Right atrium auricular region (tissue), 2 donors: ENCODE results near the gene IL17RB. TPM values are rescaled to one million over a fixed set of nuclear protein-coding genes. Genes with fewer than 3 reads are reported as not detected.
A peak's percentile ranks its signal among the peaks of the same experiment; 100 is the strongest.

ENCODE experiments used
- DNase-seq: peaks from one replicate; pipeline ENCODE4 v3.0.0-alpha.2; 2019; ENCODE audit warnings: low spot score
- H3K27ac ChIP-seq, 2 donors: fragments of 200-600 bp; sonication (generic); 1 replicate in 1 of 2; 2 replicates in 1 of 2; pipeline ENCODE4 v1.5.1; 2016 to 2019
- H3K27me3 ChIP-seq, 2 donors: fragments of 200-600 bp; sonication (generic); one replicate each; pipeline versions ENCODE4 v1.5.1 to v1.6.0; 2017 to 2019
- H3K36me3 ChIP-seq: fragments of 200-600 bp; sonication (generic); one replicate; pipeline ENCODE4 v1.5.1; 2016
- H3K4me1 ChIP-seq, 2 donors: fragments of 200-600 bp; sonication (generic); one replicate each; pipeline versions ENCODE4 v1.5.1 to v1.6.0; 2017 to 2019
- H3K4me3 ChIP-seq, 2 donors: fragments of 200-600 bp; sonication (generic); 1 replicate in 1 of 2; 2 replicates in 1 of 2; pipeline ENCODE4 v1.5.1; 2017 to 2019; ENCODE audit warnings: mild to moderate bottlenecking in 1 of 2, moderate library complexity in 1 of 2
- H3K9me3 ChIP-seq, 2 donors: fragments of 200-600 bp; sonication (generic); one replicate each; pipeline ENCODE4 v1.5.1; 2019
- total RNA-seq, 2 donors: library from RNA; depleted of rRNA; stranded (reverse); fragments of >200 nt; gene quantifications; one replicate each; pipeline ENCODE4 v1.1.0, GENCODE V29; 2016
- TF ChIP-seq, protein P1 (sequence below), 2 donors: fragments of 200-600 bp; sonication (generic); IDR thresholded peaks; one replicate each; pipeline ENCODE4 v1.5.1; 2019; ENCODE audit warnings: antibody characterized with exemption in 2 of 2

IL17RB gene
- total RNA-seq, 2 donors from 2014 or later: 0.83 to 1.1 TPM

DNA sequence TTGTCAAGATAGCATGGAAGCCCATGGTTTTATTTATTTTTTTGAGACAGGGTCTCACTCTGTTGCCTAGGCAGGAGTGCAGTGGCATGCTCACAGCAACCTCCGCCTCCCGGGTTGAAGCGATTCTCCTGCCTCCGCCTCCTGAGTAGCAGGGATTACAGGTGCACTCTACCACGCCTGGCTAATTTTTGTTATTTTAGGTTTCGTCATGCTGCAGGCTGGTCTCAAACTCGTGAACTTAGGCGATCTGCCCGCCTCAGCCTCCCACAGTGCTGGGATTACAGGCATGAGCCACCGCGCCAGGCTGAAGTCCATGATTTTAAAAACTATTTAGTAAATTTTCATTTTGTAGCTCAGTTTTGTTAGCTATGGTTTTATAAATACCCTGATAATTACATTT, 38.3 kb downstream of the IL17RB start:
- TF ChIP-seq, protein P1, sequence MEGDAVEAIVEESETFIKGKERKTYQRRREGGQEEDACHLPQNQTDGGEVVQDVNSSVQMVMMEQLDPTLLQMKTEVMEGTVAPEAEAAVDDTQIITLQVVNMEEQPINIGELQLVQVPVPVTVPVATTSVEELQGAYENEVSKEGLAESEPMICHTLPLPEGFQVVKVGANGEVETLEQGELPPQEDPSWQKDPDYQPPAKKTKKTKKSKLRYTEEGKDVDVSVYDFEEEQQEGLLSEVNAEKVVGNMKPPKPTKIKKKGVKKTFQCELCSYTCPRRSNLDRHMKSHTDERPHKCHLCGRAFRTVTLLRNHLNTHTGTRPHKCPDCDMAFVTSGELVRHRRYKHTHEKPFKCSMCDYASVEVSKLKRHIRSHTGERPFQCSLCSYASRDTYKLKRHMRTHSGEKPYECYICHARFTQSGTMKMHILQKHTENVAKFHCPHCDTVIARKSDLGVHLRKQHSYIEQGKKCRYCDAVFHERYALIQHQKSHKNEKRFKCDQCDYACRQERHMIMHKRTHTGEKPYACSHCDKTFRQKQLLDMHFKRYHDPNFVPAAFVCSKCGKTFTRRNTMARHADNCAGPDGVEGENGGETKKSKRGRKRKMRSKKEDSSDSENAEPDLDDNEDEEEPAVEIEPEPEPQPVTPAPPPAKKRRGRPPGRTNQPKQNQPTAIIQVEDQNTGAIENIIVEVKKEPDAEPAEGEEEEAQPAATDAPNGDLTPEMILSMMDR (IDR thresholded peaks at IDR 0.05): no peak
- Histone ChIP-seq H3K36me3 (peaks cover 32% of the 10 kb centered on the region), H3K4me1 (peaks cover 0 to 26% of the 10 kb centered on the region in 2 donors), H3K27ac (no peak overlapping the region), H3K4me3 (no peak overlapping the region), H3K9me3 (no peaks in the 10 kb centered on the region), H3K27me3 (no peaks in the 10 kb centered on the region)
- DNase-seq: no peak

DNA sequence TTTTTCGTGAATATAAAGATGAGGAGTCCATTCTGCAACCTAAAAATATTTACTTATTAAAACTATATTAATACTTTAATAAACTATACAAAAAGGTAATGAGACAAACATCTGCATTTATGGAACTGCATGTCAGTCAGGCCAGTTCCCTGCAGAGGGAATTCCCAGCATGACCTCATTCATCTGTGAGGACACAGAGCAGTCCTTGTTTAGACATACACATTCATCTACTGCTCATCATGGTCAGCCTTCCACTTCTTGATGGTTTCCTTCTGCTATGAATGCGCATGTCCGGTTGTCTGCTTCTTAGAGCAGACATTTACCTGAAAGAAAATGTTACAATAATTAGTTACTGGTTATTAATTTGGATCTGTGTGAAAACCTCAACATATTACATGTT, 38.9 kb downstream of the IL17RB start:
- TF ChIP-seq, protein P1 (IDR thresholded peaks at IDR 0.05): no peak
- Histone ChIP-seq H3K4me1 (peaks cover 0 to 26% of the 10 kb centered on the region in 2 donors), H3K9me3 (no peaks in the 10 kb centered on the region), H3K27me3 (no peaks in the 10 kb centered on the region), H3K4me3 (no peak overlapping the region), H3K36me3 (peaks cover 32% of the 10 kb centered on the region), H3K27ac (no peak overlapping the region)
- DNase-seq: no peak

DNA sequence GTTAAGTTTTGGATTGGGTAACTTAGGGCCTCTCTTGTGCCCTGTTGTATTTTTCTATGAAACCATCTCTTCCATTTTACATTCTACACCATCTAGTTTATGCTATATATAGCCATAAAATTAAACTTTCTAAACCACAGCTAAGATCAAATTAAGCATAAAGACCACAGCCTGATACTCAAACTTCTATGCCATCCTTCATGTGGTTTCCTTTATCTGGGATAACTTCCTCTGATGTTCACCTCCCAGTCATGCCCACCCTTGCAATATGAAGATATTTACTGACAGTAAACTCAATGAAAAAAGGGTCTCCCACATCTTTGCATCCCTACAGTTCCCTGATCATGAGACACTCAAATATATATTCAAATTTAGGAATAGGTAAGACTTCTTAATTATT, 41.1 kb downstream of the IL17RB start:
- no peaks in the 10 kb centered on the region for H3K9me3 ChIP-seq
- H3K36me3 ChIP-seq: peaks cover 32% of the 10 kb centered on the region
- no peak for DNase-seq
- no peaks in the 10 kb centered on the region for H3K27me3 ChIP-seq
- TF ChIP-seq, protein P1 (IDR thresholded peaks at IDR 0.05): no peak
- H3K27ac ChIP-seq: no peak overlapping the region
- H3K4me1 ChIP-seq: peaks cover 0 to 23% of the 10 kb centered on the region in 2 donors
- no peak overlapping the region for H3K4me3 ChIP-seq

DNA sequence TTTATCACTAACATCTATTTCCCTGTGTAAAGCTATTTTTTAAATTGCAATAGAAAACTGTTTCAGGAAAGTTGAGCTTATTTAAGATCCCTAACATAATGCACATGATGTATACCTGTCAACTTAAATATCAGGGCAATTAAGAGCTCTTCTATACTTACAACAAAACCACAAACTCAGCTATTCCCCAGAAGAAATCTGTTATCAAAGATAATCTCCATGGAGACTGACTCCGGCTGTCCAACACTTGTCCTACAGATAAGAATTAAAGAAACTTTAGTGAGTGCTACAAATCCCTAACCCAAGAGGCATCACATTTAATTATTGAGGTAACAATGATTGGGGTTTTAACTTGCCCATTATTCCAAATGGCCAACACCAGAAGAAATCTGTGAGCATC, 41.9 kb downstream of the IL17RB start:
- H3K27ac ChIP-seq: no peak overlapping the region
- peaks cover 32% of the 10 kb centered on the region for H3K36me3 ChIP-seq
- no peak for DNase-seq
- H3K4me3 ChIP-seq: no peak overlapping the region
- no peaks in the 10 kb centered on the region for H3K9me3 ChIP-seq
- TF ChIP-seq, protein P1 (IDR thresholded peaks at IDR 0.05): no peak
- no peaks in the 10 kb centered on the region for H3K27me3 ChIP-seq
- peaks cover 0 to 23% of the 10 kb centered on the region in 2 donors for H3K4me1 ChIP-seq

DNA sequence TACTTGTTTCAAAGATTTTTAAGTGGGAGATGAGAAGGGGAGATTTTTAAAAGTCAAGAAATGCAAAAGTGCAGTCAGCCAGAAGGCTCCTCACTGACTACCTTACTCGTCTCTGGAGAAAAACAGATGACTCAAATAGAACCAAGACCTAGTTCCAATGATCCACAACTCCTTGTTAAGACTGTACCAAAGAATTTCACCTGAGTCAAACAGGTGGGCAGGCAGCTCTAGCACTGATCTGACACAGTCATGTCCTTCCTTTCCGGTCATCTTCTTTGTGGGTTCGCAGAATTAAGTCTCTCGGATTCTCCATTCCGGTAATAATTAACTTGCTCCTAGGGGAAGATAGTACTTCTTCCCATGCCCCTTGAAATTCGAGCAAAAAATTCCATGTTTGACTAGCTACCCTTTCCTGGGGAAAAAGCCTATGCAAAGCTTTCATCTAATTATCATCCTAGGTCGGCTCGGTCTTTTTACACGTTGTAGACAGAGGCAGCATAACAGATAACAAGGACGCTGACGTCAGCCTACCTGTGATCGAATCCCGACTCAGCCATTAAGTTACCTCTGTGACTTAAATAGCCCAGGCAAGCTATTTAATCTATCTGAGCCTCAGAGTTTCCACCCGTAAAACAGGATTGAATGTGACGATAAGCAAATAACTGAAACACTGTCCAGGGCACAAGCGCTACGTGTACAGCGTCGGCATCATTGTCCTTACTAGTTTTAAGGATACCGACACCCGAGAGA, 44.5 kb downstream of the IL17RB start:
- Histone ChIP-seq H3K36me3 (peaks cover 8% of the 10 kb centered on the region), H3K27me3 (no peaks in the 10 kb centered on the region), H3K9me3 (no peaks in the 10 kb centered on the region), H3K27ac (peak overlapping the region; percentile 95 to 98), H3K4me3 (peak overlapping the region; percentile 95 to 99), H3K4me1 (peaks cover 0 to 23% of the 10 kb centered on the region in 2 donors)
- TF ChIP-seq, protein P1 (IDR thresholded peaks at IDR 0.05): no peak
- no peak for DNase-seq
